ENCODE results near the gene TCF4. TPM values are rescaled to one million over a fixed set of nuclear protein-coding genes. Genes with fewer than 3 reads are reported as not detected.

TCF4 gene
- total and polyA plus RNA-seq, 7 donors = 3.5 to 149 (median 106) TPM

GRCh38 chr18:55249550-55249949, 338.4 kb downstream of the TCF4 start:
- TF ChIP-seq CTCF (IDR thresholded peaks at IDR 0.05) (no peak), POLR2AphosphoS5 (IDR thresholded peaks at IDR 0.05) (no peak), EP300 (IDR thresholded peaks at IDR 0.05) (no peak), POLR2A (IDR thresholded peaks at IDR 0.05) (no peak)
- no peak for DNase-seq
- Histone ChIP-seq H3K27me3 (no peaks in the 10 kb centered on the region), H3K9me3 (no peaks in the 10 kb centered on the region), H3K36me3 (peaks cover 0 to 18% (median 5%) of the 10 kb centered on the region in 4 donors), H3K27ac (no peak overlapping the region), H3K4me3 (no peak overlapping the region), H3K4me1 (peaks cover 0 to 60% (median 58%) of the 10 kb centered on the region in 4 donors)
- 82% methylated on average over 6 of the region's 6 CpGs for WGBS, 2 donors
- intact Hi-C loops (cut with DNase I) = loop anchor here (5.0 kb wide), 1 partner anchor 73 kb away; no protein-coding TSS in a partner anchor

- H3K9me3 ChIP-seq = no peaks in the 10 kb centered on the region
- no peak for DNase-seq
- no peak overlapping the region for H3K27ac ChIP-seq
- 64 to 77% methylated on average over 1 of the region's 1 CpG for WGBS, 2 donors
- no peak overlapping the region for H3K4me3 ChIP-seq
- H3K4me1 ChIP-seq = peaks cover 0 to 69% (median 66%) of the 10 kb centered on the region in 4 donors
- peaks cover 0 to 7% (median 0%) of the 10 kb centered on the region in 4 donors for H3K36me3 ChIP-seq
- TF ChIP-seq CTCF (IDR thresholded peaks at IDR 0.05) = no peak
- TF ChIP-seq POLR2AphosphoS5 (IDR thresholded peaks at IDR 0.05) = no peak
- no peak for TF ChIP-seq EP300 (IDR thresholded peaks at IDR 0.05)
- no peak for TF ChIP-seq POLR2A (IDR thresholded peaks at IDR 0.05)
- no peaks in the 10 kb centered on the region for H3K27me3 ChIP-seq
- intact Hi-C loops (cut with DNase I) = loop anchor here (5.0 kb wide), 1 partner anchor 74 kb away; no protein-coding TSS in a partner anchor
Observed at GRCh38 chr18:55248495-55248894, 339.5 kb downstream of the TCF4 start.

GRCh38 chr18:55247032-55247431, 341.0 kb downstream of the TCF4 start:
- no peaks in the 10 kb centered on the region for H3K9me3 ChIP-seq
- intact Hi-C loops (cut with DNase I) = loop anchor here (5.0 kb wide), 1 partner anchor 75 kb away; no protein-coding TSS in a partner anchor
- no peak overlapping the region for H3K4me3 ChIP-seq
- no peaks in the 10 kb centered on the region for H3K27me3 ChIP-seq
- peaks cover 0 to 57% (median 53%) of the 10 kb centered on the region in 4 donors for H3K4me1 ChIP-seq
- no peak for DNase-seq
- 86 to 96% methylated on average over 5 of the region's 5 CpGs for WGBS, 2 donors
- peaks cover 0 to 5% (median 0%) of the 10 kb centered on the region in 4 donors for H3K36me3 ChIP-seq
- TF ChIP-seq EP300 (IDR thresholded peaks at IDR 0.05) (no peak), CTCF (IDR thresholded peaks at IDR 0.05) (no peak), POLR2A (IDR thresholded peaks at IDR 0.05) (no peak), POLR2AphosphoS5 (IDR thresholded peaks at IDR 0.05) (no peak)
- H3K27ac ChIP-seq = peak overlapping the region in 2 of 4 donors; percentile 17 to 74

GRCh38 chr18:55246278-55246677, 341.7 kb downstream of the TCF4 start:
- H3K4me1 ChIP-seq = peaks cover 0 to 49% (median 45%) of the 10 kb centered on the region in 4 donors
- intact Hi-C loops (cut with DNase I) = loop anchor here (5.0 kb wide), 1 partner anchor 76 kb away; no protein-coding TSS in a partner anchor

More at GRCh38 chr18:55246278-55246677, 341.7 kb downstream of the TCF4 start:
- H3K27ac ChIP-seq = peak overlapping the region in 3 of 4 donors; percentile 53 to 74 (median 66)
- no peaks in the 10 kb centered on the region for H3K9me3 ChIP-seq
- TF ChIP-seq CTCF (IDR thresholded peaks at IDR 0.05) (no peak), POLR2A (IDR thresholded peaks at IDR 0.05) (no peak), POLR2AphosphoS5 (IDR thresholded peaks at IDR 0.05) (no peak), EP300 (IDR thresholded peaks at IDR 0.05) (no peak)
- no peaks in the 10 kb centered on the region for H3K27me3 ChIP-seq
- no peak for DNase-seq
- peaks cover 0 to 5% (median 0%) of the 10 kb centered on the region in 4 donors for H3K36me3 ChIP-seq
- no peak overlapping the region for H3K4me3 ChIP-seq

Measured in sigmoid colon (tissue), 7 donors.